Coronary artery (tissue), 2 donors: ENCODE results near the gene OXSR1.

Experiments
- DNase-seq: peaks from one replicate; pipeline ENCODE4 v3.0.0-alpha.2; 2017; ENCODE audit warnings: low spot score
- H3K27ac ChIP-seq, 2 donors: fragments of 200-600 bp; sonication (generic); one replicate each; pipeline ENCODE4 v1.5.1; 2016 to 2019
- H3K4me3 ChIP-seq: fragments of 200-600 bp; sonication (generic); 2 replicates; pipeline ENCODE4 v1.5.1; 2016; ENCODE audit warnings: mild to moderate bottlenecking, moderate library complexity
- TF ChIP-seq, protein P1 (sequence below): fragments of 200-600 bp; sonication (generic); IDR thresholded peaks from one replicate; pipeline ENCODE4 v1.5.1; 2019; ENCODE audit warnings: antibody characterized with exemption

The OXSR1 gene

GRCh38 chr3:38268087-38268486, 102.8 kb downstream of the OXSR1 start:
- TF ChIP-seq, protein P1, sequence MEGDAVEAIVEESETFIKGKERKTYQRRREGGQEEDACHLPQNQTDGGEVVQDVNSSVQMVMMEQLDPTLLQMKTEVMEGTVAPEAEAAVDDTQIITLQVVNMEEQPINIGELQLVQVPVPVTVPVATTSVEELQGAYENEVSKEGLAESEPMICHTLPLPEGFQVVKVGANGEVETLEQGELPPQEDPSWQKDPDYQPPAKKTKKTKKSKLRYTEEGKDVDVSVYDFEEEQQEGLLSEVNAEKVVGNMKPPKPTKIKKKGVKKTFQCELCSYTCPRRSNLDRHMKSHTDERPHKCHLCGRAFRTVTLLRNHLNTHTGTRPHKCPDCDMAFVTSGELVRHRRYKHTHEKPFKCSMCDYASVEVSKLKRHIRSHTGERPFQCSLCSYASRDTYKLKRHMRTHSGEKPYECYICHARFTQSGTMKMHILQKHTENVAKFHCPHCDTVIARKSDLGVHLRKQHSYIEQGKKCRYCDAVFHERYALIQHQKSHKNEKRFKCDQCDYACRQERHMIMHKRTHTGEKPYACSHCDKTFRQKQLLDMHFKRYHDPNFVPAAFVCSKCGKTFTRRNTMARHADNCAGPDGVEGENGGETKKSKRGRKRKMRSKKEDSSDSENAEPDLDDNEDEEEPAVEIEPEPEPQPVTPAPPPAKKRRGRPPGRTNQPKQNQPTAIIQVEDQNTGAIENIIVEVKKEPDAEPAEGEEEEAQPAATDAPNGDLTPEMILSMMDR, result no peak
- no peak overlapping the region for H3K27ac ChIP-seq
- H3K4me3 ChIP-seq, result no peak overlapping the region
- DNase-seq, result no peak

DNA sequence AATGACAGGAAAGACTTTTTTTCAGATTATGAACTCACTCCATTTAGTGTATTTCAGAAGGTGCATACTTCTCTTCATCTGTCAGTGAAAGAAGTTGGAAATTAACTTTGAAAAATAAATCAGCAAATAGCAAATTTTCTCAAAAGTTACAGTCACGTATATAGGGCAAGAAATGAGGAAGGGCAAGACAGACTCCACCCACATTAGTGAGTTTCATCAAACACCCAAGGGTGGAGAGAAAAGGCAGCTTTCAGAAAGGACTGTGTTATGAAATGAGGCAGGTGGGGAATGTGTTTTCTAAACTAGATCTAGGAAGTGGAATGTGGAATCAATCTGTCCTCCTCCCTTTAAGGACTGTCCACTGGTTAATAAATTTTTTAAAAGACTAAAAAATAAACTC, 103.2 kb downstream of the OXSR1 start:
- H3K27ac ChIP-seq, result no peak overlapping the region
- H3K4me3 ChIP-seq, result no peak overlapping the region
- no peak for DNase-seq
- TF ChIP-seq, protein P1, result no peak

- Histone ChIP-seq H3K4me3 (no peak overlapping the region), H3K27ac (no peak overlapping the region)
- TF ChIP-seq, protein P1, result no peak
- DNase-seq, result no peak
Observed at GRCh38 chr3:38270606-38271005, 105.3 kb downstream of the OXSR1 start.

GRCh38 chr3:38271553-38271952, 106.2 kb downstream of the OXSR1 start:
- DNase-seq, result no peak
- Histone ChIP-seq H3K4me3 (no peak overlapping the region), H3K27ac (no peak overlapping the region)
- TF ChIP-seq, protein P1, result no peak

GRCh38 chr3:38274864-38275649, 109.7 kb downstream of the OXSR1 start:
- DNase-seq, result no peak
- TF ChIP-seq, protein P1, result no peak
- Histone ChIP-seq H3K27ac (no peak overlapping the region), H3K4me3 (no peak overlapping the region)

DNA sequence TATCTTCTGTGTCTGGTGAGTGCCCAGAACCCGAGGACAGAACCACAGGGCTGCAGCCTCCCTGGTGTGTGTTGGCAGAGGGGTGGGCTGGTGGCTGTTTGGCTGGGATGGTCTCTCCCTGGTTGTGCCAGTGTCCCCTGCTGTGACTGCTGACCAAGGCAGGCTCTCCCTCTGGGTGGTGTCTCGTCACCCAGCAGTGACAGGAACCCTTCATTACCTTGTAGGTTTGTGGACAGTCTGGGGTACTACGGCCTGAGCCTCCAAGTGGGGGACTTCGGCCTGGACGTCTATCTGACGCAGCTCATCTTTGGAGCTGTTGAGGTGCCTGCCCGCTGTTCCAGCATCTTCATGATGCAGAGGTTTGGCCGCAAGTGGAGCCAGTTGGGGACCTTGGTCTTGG, 110.3 kb downstream of the OXSR1 start:
- TF ChIP-seq, protein P1, result no peak
- DNase-seq, result no peak
- Histone ChIP-seq H3K4me3 (no peak overlapping the region), H3K27ac (no peak overlapping the region)
